GM12865 (cell line): Measurements from ENCODE around the gene ZNF835.

ENCODE experiments used
- DNase-seq: peaks from one replicate; pipeline ENCODE4 v3.0.0; 2010; ENCODE audit warnings: low read depth
- H3K4me3 ChIP-seq: 2 replicates; pipeline ENCODE4 v1.5.1; 2011; ENCODE audit warnings: mild to moderate bottlenecking, low read depth, low read length, control low read depth
- TF ChIP-seq, protein P1 (sequence below): IDR thresholded peaks from 2 replicates; pipeline ENCODE4 v1.5.1; 2011; ENCODE audit warnings: low read length, control low read depth, low read depth, inconsistent platforms; ENCODE audit not compliant: insufficient read depth; ENCODE audit errors: missing control alignments

ZNF835 gene

DNA sequence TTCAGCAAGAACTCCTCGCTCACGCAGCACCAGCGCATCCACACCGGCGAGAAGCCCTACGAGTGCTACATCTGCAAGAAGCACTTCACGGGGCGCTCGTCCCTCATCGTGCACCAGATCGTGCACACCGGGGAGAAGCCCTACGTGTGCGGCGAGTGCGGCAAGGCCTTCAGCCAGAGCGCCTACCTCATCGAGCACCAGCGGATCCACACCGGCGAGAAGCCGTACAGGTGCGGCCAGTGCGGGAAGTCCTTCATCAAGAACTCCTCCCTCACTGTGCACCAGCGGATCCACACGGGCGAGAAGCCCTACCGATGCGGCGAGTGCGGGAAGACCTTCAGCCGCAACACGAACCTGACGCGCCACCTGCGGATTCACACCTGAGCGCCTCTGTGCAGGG, 49.2 kb downstream of the ZNF835 start:
- H3K4me3 ChIP-seq, result no peak overlapping the region
- DNase-seq, result no peak
- TF ChIP-seq, protein P1, sequence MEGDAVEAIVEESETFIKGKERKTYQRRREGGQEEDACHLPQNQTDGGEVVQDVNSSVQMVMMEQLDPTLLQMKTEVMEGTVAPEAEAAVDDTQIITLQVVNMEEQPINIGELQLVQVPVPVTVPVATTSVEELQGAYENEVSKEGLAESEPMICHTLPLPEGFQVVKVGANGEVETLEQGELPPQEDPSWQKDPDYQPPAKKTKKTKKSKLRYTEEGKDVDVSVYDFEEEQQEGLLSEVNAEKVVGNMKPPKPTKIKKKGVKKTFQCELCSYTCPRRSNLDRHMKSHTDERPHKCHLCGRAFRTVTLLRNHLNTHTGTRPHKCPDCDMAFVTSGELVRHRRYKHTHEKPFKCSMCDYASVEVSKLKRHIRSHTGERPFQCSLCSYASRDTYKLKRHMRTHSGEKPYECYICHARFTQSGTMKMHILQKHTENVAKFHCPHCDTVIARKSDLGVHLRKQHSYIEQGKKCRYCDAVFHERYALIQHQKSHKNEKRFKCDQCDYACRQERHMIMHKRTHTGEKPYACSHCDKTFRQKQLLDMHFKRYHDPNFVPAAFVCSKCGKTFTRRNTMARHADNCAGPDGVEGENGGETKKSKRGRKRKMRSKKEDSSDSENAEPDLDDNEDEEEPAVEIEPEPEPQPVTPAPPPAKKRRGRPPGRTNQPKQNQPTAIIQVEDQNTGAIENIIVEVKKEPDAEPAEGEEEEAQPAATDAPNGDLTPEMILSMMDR, result no peak

DNA sequence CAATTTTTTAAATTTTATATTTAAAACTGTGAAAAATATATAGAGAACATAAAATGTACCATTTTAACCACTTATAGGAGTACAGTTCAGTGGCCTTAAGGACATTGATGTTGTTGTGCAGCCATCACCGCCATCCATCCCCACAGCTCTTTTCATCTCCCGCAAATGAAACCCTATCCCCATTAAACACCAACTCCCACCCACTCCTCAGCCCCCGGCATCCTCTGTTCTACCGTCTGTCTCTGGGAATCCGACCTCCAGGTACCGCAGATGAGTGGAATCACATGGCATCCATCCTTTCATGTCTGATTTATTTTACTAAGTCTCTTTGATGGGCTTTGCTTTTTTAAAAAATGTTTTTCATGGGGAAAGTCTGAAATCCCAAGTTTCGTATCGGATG, 52.4 kb downstream of the ZNF835 start:
- TF ChIP-seq, protein P1, result no peak
- DNase-seq, result no peak
- H3K4me3 ChIP-seq, result no peak overlapping the region

DNA sequence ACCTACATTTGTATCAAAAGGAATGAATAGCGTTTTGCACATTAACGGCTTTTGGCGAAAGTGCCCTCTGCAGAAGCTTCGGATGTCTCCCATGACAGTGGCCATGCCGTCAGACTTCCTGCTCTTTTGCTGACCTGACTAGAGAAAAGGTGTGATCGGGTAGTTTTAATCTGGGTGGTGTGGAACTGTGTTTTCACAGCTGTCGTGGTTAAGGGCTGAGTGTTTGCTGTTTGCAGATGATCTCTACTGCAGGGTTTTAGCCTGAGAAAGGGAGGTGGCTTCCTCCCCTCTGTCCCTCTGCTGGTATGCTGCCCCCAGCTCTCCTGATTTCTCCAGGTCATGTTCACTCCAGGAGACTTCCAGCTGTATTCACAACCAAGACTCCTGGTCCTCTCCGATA, 54.0 kb downstream of the ZNF835 start:
- TF ChIP-seq, protein P1, result no peak
- no peak for DNase-seq
- H3K4me3 ChIP-seq, result no peak overlapping the region

DNA sequence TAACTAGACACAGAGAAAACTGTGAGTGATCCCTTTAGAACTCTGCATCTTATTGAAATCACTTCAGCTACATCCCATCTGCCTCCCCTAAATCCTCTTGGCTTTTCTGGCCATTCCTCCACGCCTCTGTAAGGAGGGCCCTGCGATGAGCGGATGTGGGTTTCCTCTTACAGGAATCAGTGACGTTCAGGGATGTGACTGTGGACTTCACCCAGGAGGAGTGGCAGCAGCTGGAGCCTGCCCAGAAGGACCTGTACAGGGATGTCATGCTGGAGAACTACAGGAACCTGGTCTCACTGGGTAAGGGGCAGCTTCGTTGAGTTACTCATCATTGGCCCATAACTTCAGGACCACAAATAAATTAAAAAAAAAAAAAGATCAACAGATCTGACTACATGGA, 57.9 kb downstream of the ZNF835 start:
- H3K4me3 ChIP-seq, result no peak overlapping the region
- TF ChIP-seq, protein P1, result no peak
- no peak for DNase-seq

DNA sequence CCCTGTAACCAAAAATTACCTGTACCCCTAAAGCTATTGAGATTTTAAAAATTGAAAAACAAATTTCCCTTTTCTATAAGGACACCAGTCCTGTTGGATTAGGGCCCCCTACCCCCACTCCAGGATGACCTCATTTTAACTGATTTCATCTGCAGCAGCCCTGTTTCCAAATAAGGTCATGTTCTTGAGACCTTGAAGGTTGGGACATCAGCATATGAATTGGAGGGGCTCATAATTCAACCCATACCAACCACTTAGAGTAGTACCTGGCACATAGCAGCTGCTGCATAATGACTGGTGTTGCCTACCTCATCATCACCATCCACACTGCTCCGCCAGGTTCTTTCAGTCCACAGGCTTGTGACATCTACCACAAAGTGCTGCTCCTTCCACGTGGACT, 58.8 kb downstream of the ZNF835 start:
- no peak for DNase-seq
- no peak overlapping the region for H3K4me3 ChIP-seq
- TF ChIP-seq, protein P1, result no peak
